ENCODE measurements around the gene VIPR1. TPM values are rescaled to one million over a fixed set of nuclear protein-coding genes. Genes with fewer than 3 reads are reported as not detected.

VIPR1 gene
- total RNA-seq, 2 donors from 2014 or later: 98.5 to 226 TPM

DNA sequence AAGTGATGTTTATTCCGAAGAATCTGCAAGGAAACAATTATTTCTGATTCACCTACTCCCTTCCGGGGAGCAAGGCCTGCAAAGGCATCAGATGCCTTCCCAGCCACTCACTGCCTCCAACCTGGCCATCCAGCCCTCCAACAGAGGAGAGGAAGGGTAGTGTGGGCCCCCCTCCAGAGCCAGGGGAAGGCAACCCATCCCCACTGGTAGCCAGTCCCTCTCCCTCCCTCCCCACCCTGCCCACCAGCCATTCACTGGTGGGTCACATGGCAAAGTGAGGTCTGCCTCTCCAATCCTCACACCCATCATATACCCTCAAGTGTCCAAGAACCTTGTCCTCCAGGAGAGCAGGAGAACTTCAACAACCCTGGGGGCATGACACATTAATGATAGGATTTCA, 2.4 kb upstream of the VIPR1 start:
- H3K27ac ChIP-seq: no peak overlapping the region
- WGBS: 70% methylated on average over 2 of the region's 2 CpGs
- no peaks in the 10 kb centered on the region for H3K36me3 ChIP-seq
- H3K4me3 ChIP-seq: no peak overlapping the region
- no peaks in the 10 kb centered on the region for H3K4me1 ChIP-seq (replicated peaks)
- intact Hi-C loops (cut with DNase I): loop anchor here (5.0 kb wide), 4 partner anchors 47 to 377 kb away; partner anchors contain the start of gene CYP8B1
- DNase-seq (ENCODE audit: low spot score): no peak
- no peaks in the 10 kb centered on the region for H3K9me3 ChIP-seq
- no peaks in the 10 kb centered on the region for H3K27me3 ChIP-seq (replicated peaks; ENCODE audit: insufficient read depth)
- no peak for TF ChIP-seq POLR2A (IDR thresholded peaks at IDR 0.05)
- TF ChIP-seq, protein P1, sequence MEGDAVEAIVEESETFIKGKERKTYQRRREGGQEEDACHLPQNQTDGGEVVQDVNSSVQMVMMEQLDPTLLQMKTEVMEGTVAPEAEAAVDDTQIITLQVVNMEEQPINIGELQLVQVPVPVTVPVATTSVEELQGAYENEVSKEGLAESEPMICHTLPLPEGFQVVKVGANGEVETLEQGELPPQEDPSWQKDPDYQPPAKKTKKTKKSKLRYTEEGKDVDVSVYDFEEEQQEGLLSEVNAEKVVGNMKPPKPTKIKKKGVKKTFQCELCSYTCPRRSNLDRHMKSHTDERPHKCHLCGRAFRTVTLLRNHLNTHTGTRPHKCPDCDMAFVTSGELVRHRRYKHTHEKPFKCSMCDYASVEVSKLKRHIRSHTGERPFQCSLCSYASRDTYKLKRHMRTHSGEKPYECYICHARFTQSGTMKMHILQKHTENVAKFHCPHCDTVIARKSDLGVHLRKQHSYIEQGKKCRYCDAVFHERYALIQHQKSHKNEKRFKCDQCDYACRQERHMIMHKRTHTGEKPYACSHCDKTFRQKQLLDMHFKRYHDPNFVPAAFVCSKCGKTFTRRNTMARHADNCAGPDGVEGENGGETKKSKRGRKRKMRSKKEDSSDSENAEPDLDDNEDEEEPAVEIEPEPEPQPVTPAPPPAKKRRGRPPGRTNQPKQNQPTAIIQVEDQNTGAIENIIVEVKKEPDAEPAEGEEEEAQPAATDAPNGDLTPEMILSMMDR (IDR thresholded peaks at IDR 0.05): no peak
- no peak for TF ChIP-seq POLR2AphosphoS5 (IDR thresholded peaks at IDR 0.05)

GRCh38 chr3:42500909-42501308, 1.5 kb upstream of the VIPR1 start:
- H3K27ac ChIP-seq: peak overlapping the region in 1 of 2 donors; percentile 83
- intact Hi-C loops (cut with DNase I): loop anchor here (5.0 kb wide), 4 partner anchors 46 to 376 kb away; partner anchors contain the start of gene CYP8B1
- no peak overlapping the region for H3K4me3 ChIP-seq
- H3K4me1 ChIP-seq (replicated peaks): no peaks in the 10 kb centered on the region
- no peaks in the 10 kb centered on the region for H3K27me3 ChIP-seq (replicated peaks; ENCODE audit: insufficient read depth)
- DNase-seq (ENCODE audit: low spot score): no peak
- 64% methylated on average over 4 of the region's 4 CpGs for WGBS
- no peaks in the 10 kb centered on the region for H3K9me3 ChIP-seq
- H3K36me3 ChIP-seq: no peaks in the 10 kb centered on the region
- no peak for TF ChIP-seq POLR2A (IDR thresholded peaks at IDR 0.05)
- no peak for TF ChIP-seq POLR2AphosphoS5 (IDR thresholded peaks at IDR 0.05)
- TF ChIP-seq, protein P1 (IDR thresholded peaks at IDR 0.05): no peak

- no peak for DNase-seq (ENCODE audit: low spot score)
- H3K27ac ChIP-seq: peak overlapping the region; percentile 83 to 84
- TF ChIP-seq POLR2A (IDR thresholded peaks at IDR 0.05) (no peak), POLR2AphosphoS5 (IDR thresholded peaks at IDR 0.05) (no peak)
- TF ChIP-seq, protein P1 (IDR thresholded peaks at IDR 0.05): no peak
- peak overlapping the region in 1 of 2 donors; percentile 65 for H3K4me3 ChIP-seq
- intact Hi-C loops (cut with DNase I): loop anchor here (5.0 kb wide), 4 partner anchors 46 to 376 kb away; partner anchors contain the start of gene CYP8B1
- H3K36me3 ChIP-seq: no peaks in the 10 kb centered on the region
- 27% methylated on average over 27 of the region's 27 CpGs for WGBS
- no peaks in the 10 kb centered on the region for H3K9me3 ChIP-seq
- H3K27me3 ChIP-seq (replicated peaks; ENCODE audit: insufficient read depth): no peaks in the 10 kb centered on the region
- H3K4me1 ChIP-seq (replicated peaks): no peaks in the 10 kb centered on the region
These were observed 1.1 kb upstream of the VIPR1 start for GRCh38 chr3:42501321-42501680.

DNA sequence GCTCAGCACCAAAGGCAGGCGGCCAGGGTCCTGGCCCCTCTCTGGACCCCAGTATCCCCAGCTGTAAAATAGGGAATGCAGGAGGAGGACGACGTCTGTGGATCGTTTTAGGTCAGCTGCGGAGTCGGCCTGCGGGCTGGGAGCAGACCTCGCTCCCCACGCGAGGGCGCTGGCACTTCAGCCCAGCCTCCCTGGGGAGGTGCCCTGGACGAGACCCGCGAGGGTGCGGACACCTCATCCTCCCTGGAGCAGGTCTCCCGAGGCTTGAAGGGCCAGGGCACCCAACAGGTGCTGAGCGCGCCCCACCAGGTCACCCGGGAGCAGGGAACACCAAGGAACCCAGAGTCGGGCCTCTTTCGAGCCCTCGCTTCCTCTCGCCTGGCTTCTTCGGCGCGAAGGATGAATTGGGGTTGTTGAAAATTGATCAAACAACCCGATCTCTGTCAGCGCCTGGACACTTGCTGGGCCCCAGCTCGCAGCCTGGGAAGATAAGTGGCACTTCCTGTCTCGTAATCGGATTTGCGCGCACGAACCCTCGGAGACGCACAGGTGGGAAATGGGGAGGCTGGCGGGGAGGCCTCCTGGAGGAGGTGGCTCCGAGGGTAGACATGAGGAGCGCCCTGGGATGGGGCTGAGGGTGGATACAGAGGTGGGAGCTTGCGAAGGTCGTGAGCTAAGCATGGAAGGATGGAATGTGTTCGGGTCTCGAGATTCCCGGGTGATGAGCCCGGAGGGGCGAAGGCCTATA, 588 bp upstream of the VIPR1 start:
- H3K4me3 ChIP-seq: peak overlapping the region; percentile 54 to 65
- peak; percentile 76 for DNase-seq (ENCODE audit: low spot score)
- TF ChIP-seq POLR2AphosphoS5 (IDR thresholded peaks at IDR 0.05) (peak; percentile 39), POLR2A (IDR thresholded peaks at IDR 0.05) (no peak)
- TF ChIP-seq, protein P1 (IDR thresholded peaks at IDR 0.05): peak; percentile 49 to 89 (median 80)
- H3K27me3 ChIP-seq (replicated peaks; ENCODE audit: insufficient read depth): no peaks in the 10 kb centered on the region
- H3K9me3 ChIP-seq: no peaks in the 10 kb centered on the region
- no peaks in the 10 kb centered on the region for H3K4me1 ChIP-seq (replicated peaks)
- H3K27ac ChIP-seq: peak overlapping the region; percentile 83 to 84
- intact Hi-C loops (cut with DNase I): loop anchor here (5.0 kb wide), 4 partner anchors 45 to 375 kb away; partner anchors contain the start of gene CYP8B1
- WGBS: under 1% methylated on average over 42 of the region's 46 CpGs
- no peaks in the 10 kb centered on the region for H3K36me3 ChIP-seq
